ENCODE results near the gene PRR5.
A peak's percentile ranks its signal among the peaks of the same experiment; 100 is the strongest.
"Not testable (repeated sequence)": the region's sequence is repeated elsewhere in the genome, so short reads cannot be mapped to it uniquely, and the experiment has no call there.

Gene PRR5

GRCh38 chr22:44701824-44702478 is at the start of gene PRR5:
PRR5 (plus strand) TSS chr22:44702204; CDS start chr22:44702475, 271 bp downstream.
- peak; percentile 83 for DNase-seq

- DNase-seq, result not testable (repeated sequence)
These were observed 49.1 kb upstream of the PRR5 start for GRCh38 chr22:44652866-44653265.

GRCh38 chr22:44658311-44658953 is 43.6 kb upstream of the PRR5 start:
- DNase-seq, result no peak

- DNase-seq, result no peak
These were observed 42.9 kb upstream of the PRR5 start for GRCh38 chr22:44659140-44659539.

GRCh38 chr22:44660051-44660830 is 41.8 kb upstream of the PRR5 start:
- DNase-seq, result no peak

GRCh38 chr22:44661070-44661469 is 40.9 kb upstream of the PRR5 start:
- no peak for DNase-seq

- no peak for DNase-seq
These were observed 40.1 kb upstream of the PRR5 start for GRCh38 chr22:44661659-44662569.

GRCh38 chr22:44663256-44663999 is 38.6 kb upstream of the PRR5 start:
- DNase-seq, result no peak

- peak; percentile 53 for DNase-seq
These were observed 37.9 kb upstream of the PRR5 start for GRCh38 chr22:44664149-44664548.

GRCh38 chr22:44665115-44665514 is 36.9 kb upstream of the PRR5 start:
- DNase-seq, result no peak

GRCh38 chr22:44666207-44666585 is 35.8 kb upstream of the PRR5 start:
- no peak for DNase-seq

GRCh38 chr22:44667276-44667675 is 34.7 kb upstream of the PRR5 start:
- no peak for DNase-seq

- DNase-seq, result peak; percentile 58
These were observed 34.2 kb upstream of the PRR5 start for GRCh38 chr22:44667829-44668189.

GRCh38 chr22:44668190-44668885 is 33.7 kb upstream of the PRR5 start:
- peak; percentile 35 for DNase-seq

- DNase-seq, result no peak
These were observed 33.0 kb upstream of the PRR5 start for GRCh38 chr22:44668886-44669521.

- DNase-seq, result no peak
These were observed 32.4 kb upstream of the PRR5 start for GRCh38 chr22:44669561-44669976.

- no peak for DNase-seq
These were observed 31.6 kb upstream of the PRR5 start for GRCh38 chr22:44670220-44670988.

- DNase-seq, result no peak
These were observed 30.3 kb upstream of the PRR5 start for GRCh38 chr22:44671742-44672141.

GRCh38 chr22:44672632-44673031 is 29.4 kb upstream of the PRR5 start:
- no peak for DNase-seq

- DNase-seq, result no peak
These were observed 28.6 kb upstream of the PRR5 start for GRCh38 chr22:44673406-44673805.

Data from stimulated activated CD4-positive, alpha-beta T cell treated with anti-CD3 and anti-CD28 coated beads, Interleukin-15, amount 100 ng/mL, for 24 hours (primary cell).